HG02885 (cell line): ENCODE data around the gene S100A13.
"Not testable (repeated sequence)": the region's sequence is repeated elsewhere in the genome, so short reads cannot be mapped to it uniquely, and the experiment has no call there.

ENCODE experiments used
- ATAC-seq: cut with Tn5 transposase; IDR thresholded peaks from one replicate; pipeline ENCODE4 v1.9.1; 2021; ENCODE audit warnings: mild to moderate bottlenecking; ENCODE audit not compliant: unreplicated experiment, poor library complexity

S100A13 gene

GRCh38 chr1:153608742-153609584 is 18.3 kb downstream of the S100A13 start:
- ATAC-seq, result no peak

- no peak for ATAC-seq
These were observed 19.1 kb downstream of the S100A13 start for GRCh38 chr1:153608089-153608682.

GRCh38 chr1:153607381-153607780 is 19.9 kb downstream of the S100A13 start:
- no peak for ATAC-seq

GRCh38 chr1:153606194-153606593 is 21.1 kb downstream of the S100A13 start:
- ATAC-seq, result no peak

- no peak for ATAC-seq
These were observed 24.6 kb downstream of the S100A13 start for GRCh38 chr1:153602749-153603148.

DNA sequence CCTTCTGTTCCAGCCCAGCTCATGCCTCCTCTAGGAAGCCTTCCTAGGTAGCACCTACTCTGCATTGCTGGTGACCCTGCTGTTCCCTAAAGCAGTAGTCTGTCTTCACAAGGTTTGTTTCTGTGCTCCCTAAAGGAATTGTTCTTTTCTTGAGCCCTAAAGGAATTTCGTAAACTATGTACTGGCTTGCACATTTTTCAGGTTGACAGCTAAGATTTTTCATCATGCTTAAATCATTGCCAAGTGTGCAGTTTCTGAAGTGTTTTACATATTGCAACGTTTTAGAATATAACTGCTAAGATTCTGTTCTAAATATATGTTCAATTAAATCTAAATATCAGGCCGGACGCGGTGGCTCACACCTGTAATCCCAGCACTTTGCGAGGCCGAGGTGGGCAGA is 27.5 kb downstream of the S100A13 start:
- ATAC-seq, result no peak

- peak; percentile 94 for ATAC-seq
These were observed 28.8 kb downstream of the S100A13 start for GRCh38 chr1:153598309-153599172.

DNA sequence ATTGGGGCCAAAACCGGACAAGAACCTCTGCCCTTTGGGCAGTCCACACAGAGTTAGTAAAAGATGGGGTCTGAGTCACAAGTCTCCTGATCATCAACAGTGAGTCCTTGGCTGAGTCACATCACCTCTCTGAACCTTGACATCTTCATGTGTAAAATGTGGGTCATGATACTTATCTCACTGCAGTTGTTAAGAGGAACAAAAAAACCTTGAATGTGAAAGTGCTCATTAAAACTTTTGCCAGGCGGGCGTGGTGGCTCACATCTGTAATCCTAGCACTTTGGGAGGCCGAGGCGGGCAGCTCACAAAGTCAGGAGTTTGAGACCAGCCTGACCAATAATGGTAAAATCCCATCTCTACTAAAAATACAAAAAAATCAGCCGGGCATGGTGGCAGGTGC is 30.1 kb downstream of the S100A13 start:
- no peak for ATAC-seq

DNA sequence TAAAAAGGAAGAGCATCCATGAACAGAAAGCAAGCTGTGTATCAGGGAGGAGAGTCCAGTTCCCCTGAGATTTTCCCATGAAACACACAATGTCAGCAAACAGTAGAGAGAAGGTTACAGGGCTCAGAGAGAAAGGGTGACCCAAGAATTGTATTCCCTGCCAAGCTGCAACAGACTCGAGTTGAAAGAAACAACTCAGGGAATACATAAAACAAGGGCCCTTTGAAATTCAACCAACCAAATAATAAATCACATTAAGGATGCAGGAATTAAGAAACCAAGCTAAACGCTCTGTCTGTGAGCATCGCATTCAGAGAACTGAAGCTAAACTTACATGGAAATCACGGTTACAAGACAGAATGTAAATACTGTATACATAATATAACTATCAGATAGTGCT is 34.6 kb downstream of the S100A13 start:
- no peak for ATAC-seq

GRCh38 chr1:153588482-153588881 is 38.8 kb downstream of the S100A13 start:
- no peak for ATAC-seq

DNA sequence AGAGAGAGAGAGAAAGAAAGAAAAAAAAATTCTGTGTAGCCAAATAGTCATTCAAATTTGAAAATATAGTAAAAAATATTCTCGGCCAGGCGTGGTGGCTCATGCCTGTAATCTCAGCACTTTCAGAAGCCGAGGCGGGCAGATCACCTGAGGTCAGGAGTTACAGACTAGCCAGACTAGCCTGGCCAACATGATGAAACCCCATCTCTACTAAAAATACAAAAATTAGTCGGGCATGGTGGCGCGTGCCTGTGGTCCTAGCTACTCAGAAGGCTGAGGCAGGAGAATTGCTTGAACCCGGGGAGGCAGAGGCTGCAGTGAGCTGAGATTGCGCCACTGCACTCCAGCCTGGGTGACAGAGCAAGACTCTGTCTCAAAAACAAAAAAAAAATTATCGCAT is 39.3 kb downstream of the S100A13 start:
- not testable (repeated sequence) for ATAC-seq

GRCh38 chr1:153587314-153587713 is 40.0 kb downstream of the S100A13 start:
- ATAC-seq, result no peak

DNA sequence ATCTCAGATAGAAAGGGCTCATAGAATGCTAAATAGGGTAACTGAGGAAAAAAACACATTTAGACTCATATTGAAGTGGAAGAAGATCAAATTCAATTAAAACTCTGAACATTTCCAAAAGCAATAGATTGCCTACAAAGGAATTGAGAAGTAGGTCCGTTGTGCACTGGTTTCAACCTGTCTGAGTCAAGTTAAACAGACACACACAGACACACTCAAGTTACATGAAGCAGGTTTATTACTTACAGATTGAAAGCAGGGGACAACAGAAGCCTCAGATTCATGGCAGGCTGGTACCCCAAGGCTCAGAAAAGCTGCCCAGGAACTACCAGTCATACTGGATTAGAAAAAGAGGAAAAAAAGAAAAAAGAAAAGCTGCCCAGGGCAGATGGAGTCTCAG is 41.0 kb downstream of the S100A13 start:
- ATAC-seq, result no peak

- ATAC-seq, result no peak
These were observed 42.3 kb downstream of the S100A13 start for GRCh38 chr1:153585006-153585405.

DNA sequence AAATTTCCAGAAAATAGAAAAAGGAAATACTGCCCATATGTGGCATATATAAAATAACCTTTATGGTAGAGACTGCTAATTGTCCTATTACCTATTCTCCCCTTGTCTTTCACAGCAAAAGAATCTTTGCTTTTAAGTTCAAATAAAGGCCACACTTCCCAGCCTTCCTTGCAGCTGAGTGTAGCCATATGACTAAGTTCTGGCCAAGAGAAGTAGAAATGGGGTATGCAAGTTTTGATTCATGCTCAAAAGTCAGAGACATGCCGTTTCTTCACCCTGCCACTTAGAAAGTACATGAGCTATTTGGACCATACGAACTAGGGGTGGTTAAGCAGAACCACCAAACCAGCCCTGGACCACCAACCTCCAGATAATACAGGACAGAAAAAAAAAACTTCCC is 43.3 kb downstream of the S100A13 start:
- no peak for ATAC-seq

GRCh38 chr1:153583514-153583913 is 43.8 kb downstream of the S100A13 start:
- not testable (repeated sequence) for ATAC-seq

- not testable (repeated sequence) for ATAC-seq
These were observed 44.5 kb downstream of the S100A13 start for GRCh38 chr1:153582836-153583235.

DNA sequence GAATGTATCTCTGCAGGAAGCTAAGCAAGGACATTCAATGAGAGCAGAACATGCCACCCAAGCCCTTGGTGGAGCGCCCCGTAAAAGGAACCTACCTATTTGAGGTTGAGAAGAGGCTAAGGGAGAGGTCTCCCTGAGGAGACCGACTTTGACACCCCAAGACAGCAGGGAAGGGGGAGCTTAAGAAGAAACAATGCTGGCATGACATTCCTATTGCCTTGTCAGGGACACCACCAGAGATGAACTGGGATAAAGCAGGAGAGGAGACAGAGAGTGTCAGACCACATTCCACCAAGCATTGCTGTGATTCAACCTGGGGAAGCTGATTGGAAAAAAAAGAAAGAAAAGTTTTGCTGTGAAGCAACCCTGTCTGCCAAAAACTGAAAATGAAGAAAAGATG is 48.4 kb downstream of the S100A13 start:
- ATAC-seq, result no peak

DNA sequence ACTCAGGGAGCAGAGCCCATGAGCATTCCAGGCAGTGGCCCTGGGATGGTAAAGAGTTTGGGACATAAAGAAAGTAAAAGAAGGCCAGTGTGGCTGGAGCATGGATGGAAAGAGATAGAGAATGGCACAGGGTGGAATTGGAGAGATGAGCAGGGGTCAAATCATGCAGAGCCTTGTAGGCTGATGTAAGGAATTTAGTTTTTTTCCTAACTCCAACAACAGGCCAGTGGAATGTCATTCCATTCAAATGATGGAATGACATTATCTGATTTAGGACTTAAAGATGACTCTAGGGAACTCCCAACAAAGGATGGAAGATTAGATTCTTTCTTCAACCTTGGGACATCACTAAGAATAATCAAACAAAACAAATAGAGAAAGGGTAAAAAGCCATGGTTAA is 48.8 kb downstream of the S100A13 start:
- no peak for ATAC-seq

GRCh38 chr1:153577624-153578051 is 49.7 kb downstream of the S100A13 start:
- ATAC-seq, result no peak

- ATAC-seq, result no peak
These were observed 50.2 kb downstream of the S100A13 start for GRCh38 chr1:153577138-153577537.
